Ishikawa (cell line): ENCODE measurements around the gene SETD1A.

Experiments
- CEBPB ChIP-seq: IDR thresholded peaks from 2 replicates; pipeline ENCODE4 v1.6.1; 2012
- NFIC ChIP-seq: IDR thresholded peaks from 2 replicates; pipeline ENCODE4 v1.6.1; 2012
- TEAD4 ChIP-seq: IDR thresholded peaks from 2 replicates; pipeline ENCODE4 v1.6.1; 2012
- YY1 ChIP-seq: IDR thresholded peaks from 2 replicates; pipeline ENCODE4 v1.6.1; 2012; ENCODE audit warnings: low read depth
- TF ChIP-seq, protein P1 (sequence below): IDR thresholded peaks from 2 replicates; pipeline ENCODE4 v1.6.1; 2012

DNA sequence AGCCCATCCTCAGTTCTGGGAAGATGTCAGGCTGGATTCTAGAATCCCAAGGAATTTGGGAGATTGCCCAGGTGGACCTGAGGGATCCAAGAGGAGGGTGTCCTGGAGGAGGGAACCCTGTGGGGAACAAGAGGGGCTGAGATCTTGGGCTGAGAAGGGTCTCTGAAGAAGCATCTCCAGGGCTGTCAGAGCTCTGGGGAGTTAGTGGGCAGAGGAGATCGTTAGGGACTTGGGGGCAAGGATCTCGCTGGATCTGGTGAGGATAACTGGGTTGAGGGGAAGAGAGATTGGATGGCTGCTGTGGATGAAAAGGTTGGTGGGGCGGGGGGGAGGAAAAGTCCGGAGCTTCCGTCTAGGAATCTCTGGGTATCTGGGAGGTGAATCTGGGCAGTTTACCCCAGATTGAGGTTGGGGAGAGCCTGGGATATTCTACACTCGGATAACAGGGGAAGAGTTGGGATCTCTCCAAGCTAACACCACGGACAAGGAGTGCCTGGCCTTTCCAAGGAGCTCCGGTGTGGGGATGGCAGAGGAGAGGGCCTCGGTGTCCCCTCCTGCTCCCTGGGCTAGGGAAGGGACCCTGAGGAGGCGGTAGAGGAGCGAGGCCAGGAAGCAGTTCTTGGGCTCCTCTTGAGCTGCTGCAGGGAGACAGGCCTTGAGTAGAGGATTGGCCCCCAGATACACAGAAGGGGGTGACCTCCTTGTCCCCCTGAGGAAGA, 32.5 kb upstream of the SETD1A start:
- TF ChIP-seq CEBPB (no peak), YY1 (no peak), NFIC (no peak), TEAD4 (no peak)
- TF ChIP-seq, protein P1, sequence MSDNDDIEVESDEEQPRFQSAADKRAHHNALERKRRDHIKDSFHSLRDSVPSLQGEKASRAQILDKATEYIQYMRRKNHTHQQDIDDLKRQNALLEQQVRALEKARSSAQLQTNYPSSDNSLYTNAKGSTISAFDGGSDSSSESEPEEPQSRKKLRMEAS: no peak
